Natural killer cell (primary cell): Measurements from ENCODE around the gene MYOCD. TPM values are rescaled to one million over a fixed set of nuclear protein-coding genes. Genes with fewer than 3 reads are reported as not detected.

Source experiments
- ATAC-seq, 3 donors: fragments of 150-1000 bp in 2 of 3; fragments of 200-7000 bp in 1 of 3; cut with Tn5 transposase; 1 replicate in 1 of 3; 2 replicates in 2 of 3; pipeline ENCODE4 v1.10.0; 2021; ENCODE audit warnings: mild to moderate bottlenecking in 2 of 3, moderate library complexity in 2 of 3
- DNase-seq, 2 donors: peaks; one replicate each; pipeline versions ENCODE4 v3.0.0 to v3.0.0-alpha.2; 2013 to 2021; ENCODE audit warnings: mixed read lengths in 1 of 2
- H3K27ac ChIP-seq: one replicate; pipeline ENCODE4 v1.5.1; 2013; ENCODE audit warnings: mild to moderate bottlenecking, low read length
- H3K27me3 ChIP-seq: one replicate; pipeline ENCODE4 v1.6.1; 2013; ENCODE audit warnings: low read length; ENCODE audit not compliant: control insufficient read depth, insufficient read depth
- H3K36me3 ChIP-seq: one replicate; pipeline ENCODE4 v1.6.1; 2013; ENCODE audit warnings: low read length; ENCODE audit not compliant: control insufficient read depth, insufficient read depth
- H3K4me1 ChIP-seq: one replicate; pipeline ENCODE4 v1.6.1; 2013; ENCODE audit warnings: low read length; ENCODE audit not compliant: control insufficient read depth, insufficient read depth
- H3K4me3 ChIP-seq: one replicate; pipeline ENCODE4 v1.5.1; 2013; ENCODE audit warnings: low read length
- H3K9me3 ChIP-seq: one replicate; pipeline ENCODE4 v1.6.1; 2013; ENCODE audit warnings: low read length; ENCODE audit not compliant: control insufficient read depth, insufficient read depth
- H3K27ac Mint-ChIP-seq, 2 donors: one replicate each; pipeline ENCODE4 v1.8.0; 2022; ENCODE audit warnings: mild to moderate bottlenecking in 2 of 2, mixed read lengths in 2 of 2, moderate library complexity in 1 of 2
- H3K27me3 Mint-ChIP-seq, 2 donors: one replicate each; pipeline ENCODE4 v1.8.0; 2022; ENCODE audit warnings: low read depth in 2 of 2, mixed read lengths in 2 of 2
- H3K36me3 Mint-ChIP-seq: one replicate; pipeline ENCODE4 v1.8.0; 2022; ENCODE audit warnings: mixed read lengths
- H3K4me1 Mint-ChIP-seq, 2 donors: one replicate each; pipeline ENCODE4 v1.8.0; 2022; ENCODE audit warnings: mixed read lengths in 2 of 2
- H3K4me3 Mint-ChIP-seq: one replicate; pipeline ENCODE4 v1.8.0; 2022; ENCODE audit warnings: mild to moderate bottlenecking, moderate library complexity, mixed read lengths
- H3K9me3 Mint-ChIP-seq, 2 donors: one replicate each; pipeline ENCODE4 v1.8.0; 2022; ENCODE audit warnings: mixed read lengths in 2 of 2
- WGBS: methylation state at CpG from one replicate; pipeline ENCODE4 v1.1.7; 2013; ENCODE audit warnings: missing lambda C conversion rate; ENCODE audit not compliant: insufficient coverage; 5-methylcytosine and 5-hydroxymethylcytosine counted together
- intact Hi-C: fragments of 100-400 bp; cut with micrococcal nuclease; formaldehyde crosslinking; loops from one replicate; pipeline ENCODE4 v1.14.2; 2022
- total RNA-seq, 4 donors: library from RNA; stranded (reverse); fragments of 120-200 nt in 1 of 4; gene quantifications; one replicate each; pipeline versions ENCODE4 v1.2.3 to v1.2.4, GENCODE V29; 2013 to 2022
- TF ChIP-seq, protein P1 (sequence below): fragments of 200-600 bp; IDR thresholded peaks from one replicate; pipeline ENCODE4 v1.8.0; 2022; ENCODE audit warnings: antibody characterized with exemption

Gene MYOCD
- total RNA-seq, 3 donors from 2014 or later (not counting 1 experiment from before 2014, with no cell fraction given): not detected

DNA sequence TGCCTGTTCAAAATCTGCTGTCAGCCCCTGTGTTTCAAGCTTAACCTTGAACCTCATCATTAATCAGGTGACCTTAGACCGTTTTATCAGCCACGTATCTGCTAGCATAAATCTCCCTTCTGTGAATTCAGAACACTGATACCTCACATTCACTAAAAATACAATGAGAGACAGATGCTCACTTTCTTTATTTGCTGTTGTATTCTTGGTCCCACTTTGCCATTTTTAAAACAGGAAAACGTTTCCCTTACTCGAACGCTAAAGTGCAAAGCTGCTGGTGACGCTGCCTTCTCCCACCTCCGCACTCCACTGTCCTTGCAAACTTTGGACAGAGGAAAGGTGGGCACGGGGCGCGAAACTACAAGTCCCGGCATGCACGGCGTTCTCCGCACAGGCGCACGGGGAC lies 123.4 kb downstream of the MYOCD start:
- intact Hi-C loops: no loop called here
- DNase-seq (no peak), ATAC-seq (no peak)
- H3K36me3 Mint-ChIP-seq: no peaks in the 10 kb centered on the region
- Histone ChIP-seq H3K27me3 (peaks cover 4% of the 10 kb centered on the region), H3K4me1 (no peaks in the 10 kb centered on the region), H3K9me3 (no peaks in the 10 kb centered on the region), H3K36me3 (no peaks in the 10 kb centered on the region), H3K27ac (no peak overlapping the region), H3K4me3 (no peak overlapping the region)
- WGBS: under 1% methylated on average over 16 of the region's 16 CpGs
- H3K27me3 Mint-ChIP-seq: peaks cover 15 to 27% of the 10 kb centered on the region in 2 donors
- peaks cover 0 to 2% of the 10 kb centered on the region in 2 donors for H3K9me3 Mint-ChIP-seq
- TF ChIP-seq, protein P1, sequence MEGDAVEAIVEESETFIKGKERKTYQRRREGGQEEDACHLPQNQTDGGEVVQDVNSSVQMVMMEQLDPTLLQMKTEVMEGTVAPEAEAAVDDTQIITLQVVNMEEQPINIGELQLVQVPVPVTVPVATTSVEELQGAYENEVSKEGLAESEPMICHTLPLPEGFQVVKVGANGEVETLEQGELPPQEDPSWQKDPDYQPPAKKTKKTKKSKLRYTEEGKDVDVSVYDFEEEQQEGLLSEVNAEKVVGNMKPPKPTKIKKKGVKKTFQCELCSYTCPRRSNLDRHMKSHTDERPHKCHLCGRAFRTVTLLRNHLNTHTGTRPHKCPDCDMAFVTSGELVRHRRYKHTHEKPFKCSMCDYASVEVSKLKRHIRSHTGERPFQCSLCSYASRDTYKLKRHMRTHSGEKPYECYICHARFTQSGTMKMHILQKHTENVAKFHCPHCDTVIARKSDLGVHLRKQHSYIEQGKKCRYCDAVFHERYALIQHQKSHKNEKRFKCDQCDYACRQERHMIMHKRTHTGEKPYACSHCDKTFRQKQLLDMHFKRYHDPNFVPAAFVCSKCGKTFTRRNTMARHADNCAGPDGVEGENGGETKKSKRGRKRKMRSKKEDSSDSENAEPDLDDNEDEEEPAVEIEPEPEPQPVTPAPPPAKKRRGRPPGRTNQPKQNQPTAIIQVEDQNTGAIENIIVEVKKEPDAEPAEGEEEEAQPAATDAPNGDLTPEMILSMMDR: no peak
- H3K4me3 Mint-ChIP-seq: peak overlapping the region; percentile 40
- no peak overlapping the region for H3K27ac Mint-ChIP-seq
- H3K4me1 Mint-ChIP-seq: peaks cover 0 to 8% of the 10 kb centered on the region in 2 donors

DNA sequence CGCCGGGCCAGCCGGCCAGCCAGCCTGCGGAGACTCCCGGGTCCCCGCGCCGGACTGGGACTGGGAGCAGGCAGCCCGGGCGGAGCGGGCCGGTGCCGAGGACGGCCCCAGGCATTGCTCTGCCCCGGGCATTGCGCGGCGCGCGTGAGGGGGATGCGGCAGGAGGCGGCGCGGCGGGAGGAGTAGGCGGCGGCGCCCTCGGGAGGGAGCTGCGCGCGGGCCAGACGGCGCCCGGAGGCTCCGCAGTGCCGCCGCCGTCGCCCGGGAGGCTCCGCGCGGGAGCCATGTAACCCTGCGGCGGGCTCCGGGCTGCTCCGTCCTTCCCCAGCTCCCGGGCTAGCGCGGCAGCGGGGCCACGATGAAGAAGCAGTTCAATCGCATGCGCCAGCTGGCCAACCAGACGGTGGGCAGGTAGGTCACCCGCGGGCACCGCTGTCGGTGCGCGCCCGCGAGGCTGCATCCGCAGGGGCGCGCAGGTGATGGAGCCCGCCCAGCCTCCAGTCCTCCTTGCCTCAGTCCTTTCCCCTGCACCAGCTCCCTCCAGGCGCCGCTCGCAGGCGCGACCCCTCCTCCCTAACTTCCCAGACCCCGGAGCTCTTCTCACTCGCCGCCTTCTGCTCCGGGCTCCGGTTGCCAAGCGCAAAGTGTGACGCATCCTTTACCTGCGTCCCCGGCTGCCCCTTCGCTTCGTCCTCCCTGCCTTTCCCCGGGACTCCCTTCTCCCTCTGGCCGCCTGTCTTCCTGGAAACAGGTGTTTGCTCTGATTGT lies 124.0 kb downstream of the MYOCD start, which contains the start of gene ARHGAP44:
ARHGAP44 (plus strand) TSS at position 18 of the 768 bp plus-strand sequence; CDS start at position 359, 341 bp downstream.
- no peak within 1 kb of the TSS for H3K27ac Mint-ChIP-seq

DNA sequence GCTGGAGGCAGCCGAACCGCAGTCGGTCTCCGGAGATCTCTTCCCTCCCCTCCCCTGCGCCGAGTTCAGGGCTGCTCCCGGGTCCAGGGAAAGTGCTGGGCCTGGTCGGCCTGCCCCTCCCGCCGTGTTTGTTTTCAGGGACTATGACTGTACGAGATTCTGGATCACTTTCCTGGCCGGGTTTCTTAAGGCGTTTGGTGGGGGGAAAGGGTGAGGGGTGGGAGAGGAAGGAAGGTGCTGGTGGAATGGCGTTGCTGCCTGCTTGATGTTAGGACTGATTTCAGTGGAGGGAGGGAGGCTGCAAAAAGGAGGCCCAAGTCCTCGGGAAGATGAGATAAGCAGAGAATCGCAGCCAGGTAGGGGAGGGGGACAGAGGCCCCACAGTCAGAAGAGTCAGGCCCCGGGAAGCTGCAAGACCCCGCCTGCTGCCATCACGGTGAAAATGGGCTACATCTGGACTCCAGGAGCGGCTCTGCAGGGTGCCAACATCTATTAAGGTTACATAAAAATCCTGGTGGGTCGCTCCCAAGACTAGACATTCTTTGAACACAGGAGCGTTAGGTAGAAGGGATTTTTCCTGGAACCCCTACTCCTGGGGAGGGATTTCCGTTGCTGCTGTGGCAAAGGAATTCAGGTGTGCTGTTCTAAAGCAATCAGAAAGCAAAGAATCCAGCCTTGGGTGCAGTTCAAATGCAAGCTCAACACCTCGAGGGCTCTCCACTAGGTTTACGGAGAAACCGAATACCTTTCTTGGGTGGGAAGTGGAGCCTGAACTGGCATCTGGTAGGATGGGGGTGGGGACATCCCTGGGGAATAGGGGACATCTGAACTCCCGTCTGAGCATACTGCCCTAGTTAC lies 124.8 kb downstream of the MYOCD start:
- TF ChIP-seq, protein P1: no peak
- Histone ChIP-seq H3K36me3 (no peaks in the 10 kb centered on the region), H3K27ac (no peak overlapping the region), H3K4me3 (no peak overlapping the region), H3K9me3 (no peaks in the 10 kb centered on the region), H3K27me3 (peaks cover 4% of the 10 kb centered on the region), H3K4me1 (no peaks in the 10 kb centered on the region)
- peaks cover 0 to 5% of the 10 kb centered on the region in 2 donors for H3K9me3 Mint-ChIP-seq
- H3K27me3 Mint-ChIP-seq: peaks cover 15 to 26% of the 10 kb centered on the region in 2 donors
- no peak for DNase-seq
- 23% methylated on average over 27 of the region's 27 CpGs for WGBS
- ATAC-seq: no peak
- intact Hi-C loops: no loop called here
- peaks cover 0 to 8% of the 10 kb centered on the region in 2 donors for H3K4me1 Mint-ChIP-seq
- H3K27ac Mint-ChIP-seq: no peak overlapping the region
- H3K36me3 Mint-ChIP-seq: no peaks in the 10 kb centered on the region
- peak overlapping the region; percentile 40 for H3K4me3 Mint-ChIP-seq

More for the DNA sequence above, 124.0 kb downstream of the MYOCD start, which contains the start of gene ARHGAP44:
- Mint-ChIP-seq H3K36me3 (no peaks in the 10 kb centered on the region), H3K4me1 (peaks cover 0 to 8% of the 10 kb centered on the region in 2 donors), H3K4me3 (peak within 1 kb of the TSS; percentile 40), H3K27me3 (peaks cover 15 to 27% of the 10 kb centered on the region in 2 donors), H3K9me3 (peaks cover 0 to 5% of the 10 kb centered on the region in 2 donors)
- H3K4me1 ChIP-seq: no peaks in the 10 kb centered on the region
- no peaks in the 10 kb centered on the region for H3K9me3 ChIP-seq
- TF ChIP-seq, protein P1: no peak
- peaks cover 4% of the 10 kb centered on the region for H3K27me3 ChIP-seq
- peak in 1 of 3 donors; percentile 10 for ATAC-seq
- intact Hi-C loops: no loop called here
- no peaks in the 10 kb centered on the region for H3K36me3 ChIP-seq
- no peak within 1 kb of the TSS for H3K27ac ChIP-seq
- no peak within 1 kb of the TSS for H3K4me3 ChIP-seq
- under 1% methylated on average over 86 of the region's 86 CpGs for WGBS
- DNase-seq: no peak
